ENCODE data around the gene EXOSC10.
"Not testable (repeated sequence)": the region's sequence is repeated elsewhere in the genome, so short reads cannot be mapped to it uniquely, and the experiment has no call there.

The EXOSC10 gene

DNA sequence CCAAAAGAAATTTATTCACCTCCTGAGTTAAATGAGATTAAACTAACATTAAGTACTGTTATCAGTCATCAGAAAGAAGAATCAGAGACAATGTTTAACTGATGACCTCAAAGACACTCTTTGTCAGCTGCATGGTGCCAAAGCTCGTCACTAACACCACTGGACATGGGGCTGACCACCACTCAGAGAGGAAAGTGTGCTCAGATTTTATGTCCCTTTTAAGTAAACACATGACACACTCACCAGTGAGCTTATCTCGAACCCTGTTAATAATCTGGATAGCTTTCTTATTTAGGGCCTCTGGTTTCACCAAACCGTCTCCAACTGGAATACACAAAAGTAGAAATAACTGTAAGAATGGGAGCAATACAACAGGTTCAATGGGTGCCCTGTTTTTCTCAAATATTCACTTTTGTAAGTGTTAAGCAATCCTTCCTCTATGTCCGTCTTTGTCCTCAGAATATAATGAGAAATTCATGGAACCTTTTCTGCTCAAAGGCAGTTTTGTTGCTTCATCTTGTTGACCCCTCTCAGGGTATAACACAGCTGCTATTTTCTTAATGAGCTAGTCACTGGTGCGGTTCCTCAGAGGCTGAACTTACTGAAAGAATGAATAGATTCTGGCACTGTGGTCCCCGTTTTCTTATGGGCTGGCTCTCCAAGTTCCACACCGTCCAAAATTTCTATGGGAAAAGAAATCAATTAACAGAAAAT, 9.5 kb upstream of the EXOSC10 start:
- DNase-seq (ENCODE audit: low spot score), result no peak

DNA sequence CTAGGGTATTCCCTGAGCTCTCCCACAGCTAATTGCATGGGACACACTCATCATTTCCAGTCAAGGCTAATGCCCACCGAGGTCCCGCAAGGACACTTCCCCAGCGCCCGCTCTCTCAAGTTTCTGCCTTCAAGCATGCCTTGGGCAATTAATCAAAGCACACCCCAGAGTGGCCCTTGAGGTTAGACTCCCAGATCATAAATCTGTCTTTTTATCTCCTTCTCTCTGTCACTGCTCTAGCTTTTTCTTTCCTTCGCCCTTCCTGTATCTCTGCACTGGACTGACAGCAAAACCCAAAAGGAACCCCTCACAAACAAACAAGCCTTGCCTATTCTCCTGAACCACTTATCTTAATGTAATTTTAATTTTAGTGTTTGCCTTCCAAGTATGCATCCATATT, 7.9 kb upstream of the EXOSC10 start:
- DNase-seq (ENCODE audit: low spot score), result no peak

DNA sequence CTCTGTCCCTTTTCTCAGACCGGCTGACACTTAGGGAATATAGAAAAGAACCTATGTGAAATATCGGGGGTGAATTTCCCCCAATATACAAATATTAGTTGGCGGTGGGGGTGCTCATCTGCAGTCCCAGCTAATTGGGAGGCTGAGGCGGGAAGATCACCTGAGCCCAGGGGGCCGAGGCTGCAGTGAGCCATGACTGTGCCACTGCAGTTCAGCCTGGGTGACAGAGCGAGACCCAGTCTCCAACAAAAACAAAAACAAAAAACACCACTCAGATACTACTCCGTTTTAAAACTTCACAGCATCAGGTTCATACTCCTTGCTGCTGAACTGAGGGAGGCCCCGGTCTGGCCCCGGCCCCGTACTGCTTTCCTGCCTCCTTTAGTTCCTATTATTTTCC, 5.9 kb upstream of the EXOSC10 start:
- no peak for DNase-seq (ENCODE audit: low spot score)

DNA sequence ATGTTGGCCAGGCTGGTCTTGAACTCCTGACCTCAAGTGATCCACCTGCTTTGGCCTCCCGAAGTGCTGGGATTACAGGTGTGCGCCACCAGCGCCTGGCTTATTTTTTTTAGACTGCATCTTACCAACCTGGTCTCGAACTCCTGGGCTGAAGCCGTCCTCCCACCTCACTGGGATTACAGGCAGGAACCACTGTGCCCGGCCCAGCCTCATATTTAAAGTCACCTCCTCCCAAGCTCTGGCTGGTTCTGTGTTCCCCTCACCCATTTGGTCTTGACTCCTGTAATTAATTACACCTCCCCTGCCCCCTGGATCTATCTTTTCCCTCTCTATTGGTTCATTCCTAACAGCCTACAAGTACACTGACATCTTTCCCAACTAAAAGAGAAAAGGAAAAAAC, 1.7 kb upstream of the EXOSC10 start:
- DNase-seq (ENCODE audit: low spot score), result no peak

DNA sequence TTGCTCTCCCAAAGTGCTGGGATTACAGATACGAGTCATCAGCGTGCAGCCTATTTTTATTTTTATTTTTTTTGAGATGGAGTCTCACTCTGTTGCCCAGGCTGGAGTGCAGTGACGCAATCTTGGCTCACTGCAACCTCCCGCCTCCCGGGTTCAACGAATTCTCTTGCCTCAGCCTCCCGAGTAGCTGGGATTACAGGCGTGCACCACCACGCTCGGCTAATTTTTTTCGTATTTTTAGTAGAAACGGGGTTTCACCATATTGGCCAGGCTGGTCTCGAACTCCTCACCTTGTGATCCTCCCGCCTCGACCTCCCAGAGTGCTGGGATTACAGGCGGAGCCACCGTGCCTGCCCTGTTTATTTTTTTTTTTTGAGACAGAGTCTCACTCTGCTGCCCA, 1.1 kb upstream of the EXOSC10 start:
- DNase-seq (ENCODE audit: low spot score), result not testable (repeated sequence)

DNA sequence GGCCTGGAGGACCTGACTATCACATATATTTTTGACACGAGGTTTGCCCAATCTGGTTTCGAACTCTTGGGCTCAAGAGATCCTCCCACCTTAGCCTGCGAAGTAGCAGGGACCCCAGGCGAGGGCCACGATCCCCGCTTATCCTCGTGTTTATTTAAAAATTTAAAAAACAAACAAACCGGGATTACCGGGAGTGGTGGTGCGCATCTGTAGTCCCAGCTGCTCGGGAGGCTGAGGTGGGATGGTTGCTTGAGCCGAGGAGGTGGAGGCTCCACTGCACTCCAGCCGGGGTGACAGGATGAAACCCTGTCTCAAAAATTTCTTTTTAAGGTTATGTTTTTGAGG, 452 bp upstream of the EXOSC10 start:
- DNase-seq (ENCODE audit: low spot score), result no peak

GRCh38 chr1:11098931-11099309, 749 bp downstream of the EXOSC10 start:
- no peak for DNase-seq (ENCODE audit: low spot score)

DNA sequence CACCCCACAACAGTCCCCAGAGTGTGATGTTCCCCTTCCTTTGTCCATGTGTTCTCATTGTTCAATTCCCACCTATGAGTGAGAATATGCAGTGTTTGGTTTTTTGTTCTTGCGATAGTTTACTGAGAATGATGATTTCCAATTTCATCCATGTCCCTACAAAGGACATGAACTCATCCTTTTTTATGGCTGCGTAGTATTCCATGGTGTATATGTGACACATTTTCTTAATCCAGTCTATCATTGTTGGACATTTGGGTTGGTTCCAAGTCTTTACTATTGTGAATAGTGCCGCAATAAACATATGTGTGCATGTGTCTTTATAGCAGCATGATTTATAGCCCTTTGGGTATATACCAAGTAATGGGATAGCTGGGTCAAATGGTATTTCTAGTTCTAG, 15.9 kb downstream of the EXOSC10 start:
- DNase-seq (ENCODE audit: low spot score), result not testable (repeated sequence)

DNA sequence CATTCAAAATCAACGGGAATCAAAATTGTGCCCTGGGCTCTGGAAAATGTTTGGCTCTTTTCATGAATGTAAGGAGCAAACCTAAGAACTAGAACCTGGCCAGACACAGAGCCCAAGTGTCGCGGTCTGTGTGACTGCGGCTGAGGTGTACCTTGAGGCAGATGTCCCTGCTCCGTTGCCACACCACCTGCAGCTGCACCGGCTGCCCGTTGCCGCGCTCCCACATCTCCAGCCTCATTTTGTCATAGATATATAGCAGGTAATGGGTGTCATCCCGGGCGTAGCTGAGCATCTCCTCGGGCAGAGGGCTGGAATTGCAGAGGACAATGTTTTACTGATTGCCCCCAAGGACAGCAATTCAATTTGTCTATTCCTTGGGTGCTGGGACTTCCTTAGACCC, 18.7 kb downstream of the EXOSC10 start:
- no peak for DNase-seq (ENCODE audit: low spot score)

DNA sequence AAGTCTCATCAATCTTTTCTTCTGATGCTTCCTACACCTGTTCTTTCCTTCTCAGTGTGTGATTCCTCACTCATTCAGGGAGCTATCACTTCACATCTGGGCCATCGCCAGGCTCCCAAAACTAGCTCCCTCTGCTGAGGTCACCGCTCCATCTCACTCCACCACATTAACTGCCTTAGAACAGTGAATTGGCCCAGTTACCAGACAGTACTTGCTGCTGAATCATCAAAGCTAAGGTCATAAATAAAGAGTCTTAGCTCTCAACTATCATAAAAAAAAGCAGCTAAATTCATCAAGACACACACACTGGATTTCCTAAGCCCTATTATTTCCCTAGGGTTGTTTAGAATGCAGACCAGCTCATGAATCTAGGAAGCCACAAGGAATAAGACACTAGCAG, 21.0 kb downstream of the EXOSC10 start:
- DNase-seq (ENCODE audit: low spot score), result no peak

- DNase-seq (ENCODE audit: low spot score), result not testable (repeated sequence)
Observed at GRCh38 chr1:11073398-11073797, 26.3 kb downstream of the EXOSC10 start.

DNA sequence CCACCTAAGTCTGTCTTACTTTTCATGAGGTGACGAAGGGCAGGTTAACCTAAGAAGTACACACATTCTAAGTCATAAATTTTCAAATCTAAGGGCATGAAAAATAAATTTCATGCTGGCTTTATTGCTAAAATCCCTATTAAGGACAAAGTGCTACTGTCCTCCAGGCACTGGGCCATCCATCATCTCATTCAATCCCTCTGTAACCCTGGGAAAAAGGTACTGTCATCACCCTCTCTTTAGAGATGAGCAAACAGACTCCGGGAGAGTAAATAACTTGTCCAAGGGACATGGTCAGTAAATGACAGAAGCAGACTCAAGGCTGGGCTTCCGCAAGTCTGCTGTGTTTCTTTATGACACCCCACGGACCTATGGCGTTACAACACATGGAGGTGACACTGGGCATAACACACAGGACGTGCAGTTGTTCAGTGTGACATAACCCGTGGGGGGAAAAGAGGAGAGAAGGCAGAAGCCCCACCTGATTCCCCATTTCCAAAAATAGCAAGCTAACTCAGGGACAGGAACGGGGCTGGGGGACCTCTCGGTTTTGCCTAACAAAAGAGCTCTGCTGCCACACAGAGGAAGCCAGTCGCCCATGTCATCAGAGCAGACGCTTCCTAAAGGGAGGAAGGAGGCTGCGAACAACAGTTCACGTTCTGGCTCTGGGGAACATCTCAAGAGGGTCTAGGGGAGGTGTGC, 27.3 kb downstream of the EXOSC10 start:
- no peak for DNase-seq (ENCODE audit: low spot score)

- no peak for DNase-seq (ENCODE audit: low spot score)
Observed at GRCh38 chr1:11071463-11072215, 28.0 kb downstream of the EXOSC10 start.

DNA sequence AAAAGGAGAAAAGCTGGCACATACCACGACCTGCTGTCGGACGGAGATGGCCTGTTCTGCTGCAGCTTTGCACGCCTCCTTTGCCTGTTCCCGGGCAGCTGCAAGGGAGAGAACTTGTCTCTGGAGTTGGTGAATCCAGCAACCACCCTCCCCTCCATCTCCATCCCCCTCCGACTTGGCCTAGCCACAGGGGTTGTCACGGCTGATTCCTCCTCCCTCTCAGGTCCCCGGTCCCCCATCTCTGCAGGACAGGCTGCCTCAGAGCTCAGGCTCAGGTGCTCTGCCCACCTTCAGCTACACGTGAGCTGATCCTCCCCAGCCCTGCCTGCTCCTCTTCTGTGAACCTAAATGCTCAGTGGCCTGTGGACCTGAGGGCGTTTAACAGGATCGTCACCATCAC, 28.8 kb downstream of the EXOSC10 start:
- no peak for DNase-seq (ENCODE audit: low spot score)

- no peak for DNase-seq (ENCODE audit: low spot score)
Observed at GRCh38 chr1:11068600-11069473, 30.8 kb downstream of the EXOSC10 start.

- DNase-seq (ENCODE audit: low spot score), result no peak
Observed at GRCh38 chr1:11067716-11068599, 31.7 kb downstream of the EXOSC10 start.

- DNase-seq (ENCODE audit: low spot score), result no peak
Observed at GRCh38 chr1:11065796-11066195, 33.9 kb downstream of the EXOSC10 start.

DNA sequence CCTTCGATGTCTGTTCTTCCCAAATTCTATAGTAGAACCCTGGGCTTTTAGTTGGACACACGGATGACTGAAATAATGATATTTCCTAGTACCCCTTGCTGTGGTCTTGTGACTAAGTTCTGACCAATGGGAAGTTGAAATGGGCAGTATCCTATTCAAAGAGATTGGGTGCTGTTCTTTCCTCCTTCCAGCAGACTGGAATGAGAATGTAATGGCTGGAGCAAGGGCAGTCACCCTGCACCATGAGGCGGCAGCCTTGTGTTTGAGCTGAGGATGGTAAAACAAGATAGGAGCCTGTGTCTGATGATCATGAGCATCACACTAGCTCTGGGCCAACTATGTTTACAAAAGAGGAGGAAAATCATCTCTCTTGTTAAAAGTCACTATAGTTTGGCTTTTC, 34.7 kb downstream of the EXOSC10 start:
- no peak for DNase-seq (ENCODE audit: low spot score)

DNA sequence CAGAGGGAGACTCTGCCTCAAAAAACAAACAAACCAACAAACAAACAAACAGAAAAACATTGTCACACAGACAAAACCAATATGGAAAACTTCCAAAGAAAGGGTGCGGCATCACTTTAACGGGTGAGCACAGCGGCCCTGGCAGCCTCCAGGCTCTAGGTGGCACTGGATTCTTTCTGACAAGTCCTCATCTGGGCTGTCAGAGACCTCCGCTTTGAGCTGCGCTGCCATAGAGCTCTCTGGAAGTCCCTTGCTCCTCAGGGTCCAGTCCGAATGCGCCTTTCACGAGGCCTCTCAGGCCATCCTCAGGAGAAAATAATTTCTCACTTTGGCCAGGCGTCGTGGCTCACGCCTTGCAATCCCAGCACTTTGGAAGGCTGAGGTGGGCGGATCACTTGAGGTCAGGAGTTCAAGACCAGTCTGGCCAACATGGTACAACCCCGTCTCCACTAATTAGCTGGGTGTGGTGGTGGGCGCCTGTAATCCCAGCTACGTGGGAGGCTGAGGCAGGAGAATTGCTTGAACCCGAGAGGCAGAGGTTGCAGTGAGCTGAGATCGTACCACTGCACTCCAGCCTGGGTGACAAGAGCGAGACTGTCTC, 35.6 kb downstream of the EXOSC10 start:
- not testable (repeated sequence) for DNase-seq (ENCODE audit: low spot score)

GRCh38 chr1:11062965-11063401, 36.7 kb downstream of the EXOSC10 start:
- DNase-seq (ENCODE audit: low spot score), result no peak

Measured in hematopoietic multipotent progenitor cell treated with erythropoietin and hydrocortisone succinate and interleukin-3 and kit ligand, for 15 days (in vitro differentiated cells).